ENCODE measurements around the gene KCNH1. TPM values are rescaled to one million over a fixed set of nuclear protein-coding genes. Genes with fewer than 3 reads are reported as not detected.

The KCNH1 gene
- total and polyA plus RNA-seq, 10 of the 15 experiments (the other 5 are each of a cell fraction or from before 2014, with no cell fraction given), result 0.02 to 0.04 (median 0.04) TPM; not detected in 7

DNA sequence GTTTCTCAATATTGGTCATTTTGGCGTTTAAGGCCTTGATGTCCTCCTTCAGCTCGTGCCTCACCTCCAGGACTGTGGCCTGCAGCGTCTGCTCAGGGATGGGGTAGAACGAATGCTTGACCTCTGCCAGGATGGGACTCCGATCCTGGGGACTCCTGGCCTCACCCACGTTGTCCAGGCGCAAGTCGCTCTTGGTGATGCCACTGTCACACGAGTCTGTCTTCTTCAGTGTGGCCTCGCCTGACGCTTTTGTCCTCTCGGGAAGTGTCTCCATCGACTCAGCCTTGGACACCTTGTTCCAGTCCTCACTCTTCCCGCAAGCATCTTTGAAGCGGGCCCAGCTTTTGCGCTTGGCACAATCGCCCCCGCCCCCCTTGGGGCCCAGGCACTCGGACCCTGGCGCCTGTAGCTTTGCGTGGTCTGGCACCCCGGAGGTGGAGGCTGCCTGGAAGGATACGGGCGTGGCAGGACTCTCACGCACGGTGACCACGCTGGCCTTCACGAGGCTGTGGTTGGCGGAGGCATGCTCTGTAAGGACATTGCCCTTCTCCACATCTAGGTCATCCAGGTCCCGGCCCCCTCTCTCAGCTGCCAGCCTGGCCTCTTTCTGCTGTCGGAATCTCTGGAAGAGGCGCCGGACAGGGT lies 450.4 kb downstream of the KCNH1 start:
- 91% methylated on average over 28 of the region's 33 CpGs for WGBS (ENCODE audit: insufficient coverage, insufficient replicate concordance, low lambda C conversion rate, missing lambda C conversion rate)
- DNase-seq (ENCODE audit: low read depth, low spot score), result no peak
- no peaks in the 10 kb centered on the region for H3K36me3 ChIP-seq (ENCODE audit: control insufficient read depth in 2 of 2, insufficient read depth in 2 of 2, low read length in 1 of 2)
- SMC1A ChIA-PET (ENCODE audit: uncharacterized antibody, unreplicated experiment), result interaction anchor here (0.7 to 3.7 kb wide), 3 partner anchors 8 to 19 kb away, joined by 3 to 10 read pairs (median 5); no protein-coding TSS in a partner anchor
- POLR2A ChIA-PET, result no interaction called here
- intact Hi-C loops (cut with micrococcal nuclease; ENCODE audit: unreplicated experiment), result loop anchor here (10.0 kb wide), 1 partner anchor 279 kb away; no protein-coding TSS in a partner anchor
- CTCF ChIA-PET, result interaction anchor here (1.3 to 2.3 kb wide), 2 partner anchors 11 to 98 kb away, joined by 3 to 13 read pairs; no protein-coding TSS in a partner anchor
- no TSS peak for BruUV-seq (replicated peaks)
- no peak overlapping the region for H3K4me3 ChIP-seq
- RAD21 ChIA-PET (ENCODE audit: unreplicated experiment), result no interaction called here
- TF ChIP-seq, protein P1, sequence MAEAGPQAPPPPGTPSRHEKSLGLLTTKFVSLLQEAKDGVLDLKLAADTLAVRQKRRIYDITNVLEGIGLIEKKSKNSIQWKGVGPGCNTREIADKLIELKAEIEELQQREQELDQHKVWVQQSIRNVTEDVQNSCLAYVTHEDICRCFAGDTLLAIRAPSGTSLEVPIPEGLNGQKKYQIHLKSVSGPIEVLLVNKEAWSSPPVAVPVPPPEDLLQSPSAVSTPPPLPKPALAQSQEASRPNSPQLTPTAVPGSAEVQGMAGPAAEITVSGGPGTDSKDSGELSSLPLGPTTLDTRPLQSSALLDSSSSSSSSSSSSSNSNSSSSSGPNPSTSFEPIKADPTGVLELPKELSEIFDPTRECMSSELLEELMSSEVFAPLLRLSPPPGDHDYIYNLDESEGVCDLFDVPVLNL (IDR thresholded peaks at IDR 0.05; ENCODE audit: low read depth, low read length), result no peak
- TF ChIP-seq TARDBP (IDR thresholded peaks at IDR 0.05; ENCODE audit: borderline replicate concordance) (no peak), BHLHE40 (IDR thresholded peaks at IDR 0.05; ENCODE audit: borderline replicate concordance in 1 of 2, low read depth in 2 of 2, low read length in 1 of 2) (no peak), MTA3 (IDR thresholded peaks at IDR 0.05; ENCODE audit: borderline replicate concordance, low read length) (no peak), PML (IDR thresholded peaks at IDR 0.05; ENCODE audit: low read length) (no peak), SUPT20H (IDR thresholded peaks at IDR 0.05; ENCODE audit: borderline replicate concordance, control insufficient read depth, low read depth, low read length) (no peak), CHD1 (IDR thresholded peaks at IDR 0.05; ENCODE audit: low read depth, low read length) (no peak), SIX5 (IDR thresholded peaks at IDR 0.05; ENCODE audit: low read depth, low read length, severe bottlenecking) (no peak)
- TF ChIP-seq, protein P2, sequence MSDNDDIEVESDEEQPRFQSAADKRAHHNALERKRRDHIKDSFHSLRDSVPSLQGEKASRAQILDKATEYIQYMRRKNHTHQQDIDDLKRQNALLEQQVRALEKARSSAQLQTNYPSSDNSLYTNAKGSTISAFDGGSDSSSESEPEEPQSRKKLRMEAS (IDR thresholded peaks at IDR 0.05; ENCODE audit: low read depth, low read length), result no peak
- TF ChIP-seq, protein P3, sequence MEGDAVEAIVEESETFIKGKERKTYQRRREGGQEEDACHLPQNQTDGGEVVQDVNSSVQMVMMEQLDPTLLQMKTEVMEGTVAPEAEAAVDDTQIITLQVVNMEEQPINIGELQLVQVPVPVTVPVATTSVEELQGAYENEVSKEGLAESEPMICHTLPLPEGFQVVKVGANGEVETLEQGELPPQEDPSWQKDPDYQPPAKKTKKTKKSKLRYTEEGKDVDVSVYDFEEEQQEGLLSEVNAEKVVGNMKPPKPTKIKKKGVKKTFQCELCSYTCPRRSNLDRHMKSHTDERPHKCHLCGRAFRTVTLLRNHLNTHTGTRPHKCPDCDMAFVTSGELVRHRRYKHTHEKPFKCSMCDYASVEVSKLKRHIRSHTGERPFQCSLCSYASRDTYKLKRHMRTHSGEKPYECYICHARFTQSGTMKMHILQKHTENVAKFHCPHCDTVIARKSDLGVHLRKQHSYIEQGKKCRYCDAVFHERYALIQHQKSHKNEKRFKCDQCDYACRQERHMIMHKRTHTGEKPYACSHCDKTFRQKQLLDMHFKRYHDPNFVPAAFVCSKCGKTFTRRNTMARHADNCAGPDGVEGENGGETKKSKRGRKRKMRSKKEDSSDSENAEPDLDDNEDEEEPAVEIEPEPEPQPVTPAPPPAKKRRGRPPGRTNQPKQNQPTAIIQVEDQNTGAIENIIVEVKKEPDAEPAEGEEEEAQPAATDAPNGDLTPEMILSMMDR (IDR thresholded peaks at IDR 0.05 in 2 of 3, conservative IDR thresholded peaks at IDR 0.05 in 1 of 3; ENCODE audit: control insufficient read depth in 2 of 3, extremely low read depth in 1 of 3, insufficient read depth in 1 of 3, low read depth in 3 of 3, low read length in 3 of 3), result no peak
- TF ChIP-seq, protein P4, sequence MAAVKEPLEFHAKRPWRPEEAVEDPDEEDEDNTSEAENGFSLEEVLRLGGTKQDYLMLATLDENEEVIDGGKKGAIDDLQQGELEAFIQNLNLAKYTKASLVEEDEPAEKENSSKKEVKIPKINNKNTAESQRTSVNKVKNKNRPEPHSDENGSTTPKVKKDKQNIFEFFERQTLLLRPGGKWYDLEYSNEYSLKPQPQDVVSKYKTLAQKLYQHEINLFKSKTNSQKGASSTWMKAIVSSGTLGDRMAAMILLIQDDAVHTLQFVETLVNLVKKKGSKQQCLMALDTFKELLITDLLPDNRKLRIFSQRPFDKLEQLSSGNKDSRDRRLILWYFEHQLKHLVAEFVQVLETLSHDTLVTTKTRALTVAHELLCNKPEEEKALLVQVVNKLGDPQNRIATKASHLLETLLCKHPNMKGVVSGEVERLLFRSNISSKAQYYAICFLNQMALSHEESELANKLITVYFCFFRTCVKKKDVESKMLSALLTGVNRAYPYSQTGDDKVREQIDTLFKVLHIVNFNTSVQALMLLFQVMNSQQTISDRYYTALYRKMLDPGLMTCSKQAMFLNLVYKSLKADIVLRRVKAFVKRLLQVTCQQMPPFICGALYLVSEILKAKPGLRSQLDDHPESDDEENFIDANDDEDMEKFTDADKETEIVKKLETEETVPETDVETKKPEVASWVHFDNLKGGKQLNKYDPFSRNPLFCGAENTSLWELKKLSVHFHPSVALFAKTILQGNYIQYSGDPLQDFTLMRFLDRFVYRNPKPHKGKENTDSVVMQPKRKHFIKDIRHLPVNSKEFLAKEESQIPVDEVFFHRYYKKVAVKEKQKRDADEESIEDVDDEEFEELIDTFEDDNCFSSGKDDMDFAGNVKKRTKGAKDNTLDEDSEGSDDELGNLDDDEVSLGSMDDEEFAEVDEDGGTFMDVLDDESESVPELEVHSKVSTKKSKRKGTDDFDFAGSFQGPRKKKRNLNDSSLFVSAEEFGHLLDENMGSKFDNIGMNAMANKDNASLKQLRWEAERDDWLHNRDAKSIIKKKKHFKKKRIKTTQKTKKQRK (IDR thresholded peaks at IDR 0.05; ENCODE audit: low read depth, low read length), result no peak
- H4K20me1 ChIP-seq (ENCODE audit: control insufficient read depth, insufficient read depth), result no peaks in the 10 kb centered on the region
- in situ Hi-C loops (cut with MboI), result no loop called here
- no peak overlapping the region for H2AFZ ChIP-seq (ENCODE audit: control insufficient read depth, low read depth, low read length)
- H3K9ac ChIP-seq (ENCODE audit: control insufficient read depth, insufficient read depth, low read length), result no peak overlapping the region
- no peaks in the 10 kb centered on the region for H3K9me3 ChIP-seq (replicated peaks; ENCODE audit: control insufficient read depth, insufficient read depth, low read length)
- H3K27me3 ChIP-seq (replicated peaks in 1 of 2; ENCODE audit: control insufficient read depth in 2 of 2, insufficient read depth in 2 of 2, low read length in 1 of 2), result no peaks in the 10 kb centered on the region
- no peak overlapping the region for H3K4me2 ChIP-seq (ENCODE audit: control insufficient read depth, insufficient read depth)
- no peak for FAIRE-seq
- no peak for ATAC-seq
- H3K4me1 ChIP-seq (ENCODE audit: control insufficient read depth, insufficient read depth, low read length), result peaks cover 19% of the 10 kb centered on the region
- H3K79me2 ChIP-seq (ENCODE audit: control insufficient read depth, insufficient read depth, low read length), result no peaks in the 10 kb centered on the region
- H3K27ac ChIP-seq (ENCODE audit: control insufficient read depth, insufficient read depth), result no peak overlapping the region

Measured in GM12878 (cell line).